ENCODE data around the gene HSPA4L.

HSPA4L gene

DNA sequence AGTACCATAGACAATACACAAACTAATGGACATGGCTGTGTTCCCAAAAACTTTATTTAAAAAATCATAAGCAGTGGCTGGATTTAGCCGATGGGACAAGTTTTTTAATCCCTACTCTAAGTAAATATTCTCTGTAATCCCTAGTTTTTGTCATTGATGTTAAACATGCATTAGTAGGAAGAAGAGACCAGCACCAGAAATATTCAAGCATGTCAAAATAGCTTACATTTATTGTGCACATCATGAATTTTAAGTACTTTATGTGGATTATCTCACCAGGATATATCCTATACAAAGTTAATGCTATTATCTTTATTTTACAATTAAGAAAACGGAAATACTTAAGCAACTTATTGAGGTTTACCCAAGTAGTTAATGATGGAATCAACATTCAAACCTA is 46.0 kb downstream of the HSPA4L start:
- Mint-ChIP-seq H3K27me3 (ENCODE audit: low read depth, poor library complexity) (no peaks in the 10 kb centered on the region), H3K4me1 (no peaks in the 10 kb centered on the region), H3K4me3 (no peak overlapping the region), H3K36me3 (ENCODE audit: low read depth) (no peaks in the 10 kb centered on the region), H3K27ac (no peak overlapping the region), H3K9me3 (no peaks in the 10 kb centered on the region)
- no peak for DNase-seq
- TF ChIP-seq, protein P1, sequence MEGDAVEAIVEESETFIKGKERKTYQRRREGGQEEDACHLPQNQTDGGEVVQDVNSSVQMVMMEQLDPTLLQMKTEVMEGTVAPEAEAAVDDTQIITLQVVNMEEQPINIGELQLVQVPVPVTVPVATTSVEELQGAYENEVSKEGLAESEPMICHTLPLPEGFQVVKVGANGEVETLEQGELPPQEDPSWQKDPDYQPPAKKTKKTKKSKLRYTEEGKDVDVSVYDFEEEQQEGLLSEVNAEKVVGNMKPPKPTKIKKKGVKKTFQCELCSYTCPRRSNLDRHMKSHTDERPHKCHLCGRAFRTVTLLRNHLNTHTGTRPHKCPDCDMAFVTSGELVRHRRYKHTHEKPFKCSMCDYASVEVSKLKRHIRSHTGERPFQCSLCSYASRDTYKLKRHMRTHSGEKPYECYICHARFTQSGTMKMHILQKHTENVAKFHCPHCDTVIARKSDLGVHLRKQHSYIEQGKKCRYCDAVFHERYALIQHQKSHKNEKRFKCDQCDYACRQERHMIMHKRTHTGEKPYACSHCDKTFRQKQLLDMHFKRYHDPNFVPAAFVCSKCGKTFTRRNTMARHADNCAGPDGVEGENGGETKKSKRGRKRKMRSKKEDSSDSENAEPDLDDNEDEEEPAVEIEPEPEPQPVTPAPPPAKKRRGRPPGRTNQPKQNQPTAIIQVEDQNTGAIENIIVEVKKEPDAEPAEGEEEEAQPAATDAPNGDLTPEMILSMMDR (IDR thresholded peaks at IDR 0.05) = no peak

GRCh38 chr4:127829014-127829413 is 46.9 kb downstream of the HSPA4L start:
- TF ChIP-seq, protein P1 (IDR thresholded peaks at IDR 0.05) = no peak
- no peaks in the 10 kb centered on the region for H3K4me1 Mint-ChIP-seq
- no peaks in the 10 kb centered on the region for H3K36me3 Mint-ChIP-seq (ENCODE audit: low read depth)
- no peak overlapping the region for H3K27ac Mint-ChIP-seq
- H3K9me3 Mint-ChIP-seq = no peaks in the 10 kb centered on the region
- DNase-seq = no peak
- no peak overlapping the region for H3K4me3 Mint-ChIP-seq
- H3K27me3 Mint-ChIP-seq (ENCODE audit: low read depth, poor library complexity) = no peaks in the 10 kb centered on the region

DNA sequence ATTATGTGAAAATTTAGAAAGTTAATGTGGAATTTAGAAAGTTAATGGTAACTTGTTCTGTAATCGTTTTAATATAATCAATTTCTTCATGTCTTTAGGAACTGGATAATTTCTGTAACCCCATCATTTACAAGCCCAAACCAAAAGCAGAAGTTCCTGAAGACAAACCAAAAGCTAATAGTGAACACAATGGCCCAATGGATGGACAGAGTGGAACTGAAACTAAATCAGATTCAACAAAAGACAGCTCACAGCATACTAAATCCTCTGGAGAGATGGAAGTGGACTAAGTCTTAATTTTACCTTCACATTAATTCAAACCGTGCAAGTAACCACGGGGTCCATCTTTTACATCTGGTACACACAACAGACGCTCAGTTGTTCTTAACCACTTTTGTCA is 50.5 kb downstream of the HSPA4L start:
- Mint-ChIP-seq H3K9me3 (no peaks in the 10 kb centered on the region), H3K27ac (no peak overlapping the region), H3K4me3 (no peak overlapping the region), H3K27me3 (ENCODE audit: low read depth, poor library complexity) (no peaks in the 10 kb centered on the region), H3K4me1 (no peaks in the 10 kb centered on the region), H3K36me3 (ENCODE audit: low read depth) (no peaks in the 10 kb centered on the region)
- no peak for DNase-seq
- TF ChIP-seq, protein P1 (IDR thresholded peaks at IDR 0.05) = no peak

GRCh38 chr4:127843704-127844600 is 61.8 kb downstream of the HSPA4L start:
- Mint-ChIP-seq H3K27me3 (ENCODE audit: low read depth, poor library complexity) (no peaks in the 10 kb centered on the region), H3K4me3 (no peak overlapping the region), H3K27ac (no peak overlapping the region), H3K36me3 (ENCODE audit: low read depth) (peaks cover 43% of the 10 kb centered on the region), H3K4me1 (no peaks in the 10 kb centered on the region), H3K9me3 (peaks cover 31% of the 10 kb centered on the region)
- TF ChIP-seq, protein P1 (IDR thresholded peaks at IDR 0.05) = no peak
- no peak for DNase-seq

- H3K27me3 Mint-ChIP-seq (ENCODE audit: low read depth, poor library complexity) = no peaks in the 10 kb centered on the region
- no peak overlapping the region for H3K4me3 Mint-ChIP-seq
- peaks cover 37% of the 10 kb centered on the region for H3K9me3 Mint-ChIP-seq
- DNase-seq = no peak
- peaks cover 49% of the 10 kb centered on the region for H3K36me3 Mint-ChIP-seq (ENCODE audit: low read depth)
- H3K27ac Mint-ChIP-seq = peak overlapping the region; percentile 31
- H3K4me1 Mint-ChIP-seq = no peaks in the 10 kb centered on the region
- TF ChIP-seq, protein P1 (IDR thresholded peaks at IDR 0.05) = no peak
Observed at GRCh38 chr4:127844601-127845116, 62.5 kb downstream of the HSPA4L start.

Measured in nephron progenitor cell (in vitro differentiated cells).